HG03175 (cell line): Measurements from ENCODE around the gene SRPX2.

ENCODE experiments used
- ATAC-seq: cut with Tn5 transposase; IDR thresholded peaks from one replicate; pipeline ENCODE4 v1.9.1; 2021; ENCODE audit warnings: mild to moderate bottlenecking, moderate library complexity; ENCODE audit not compliant: unreplicated experiment

SRPX2 gene

DNA sequence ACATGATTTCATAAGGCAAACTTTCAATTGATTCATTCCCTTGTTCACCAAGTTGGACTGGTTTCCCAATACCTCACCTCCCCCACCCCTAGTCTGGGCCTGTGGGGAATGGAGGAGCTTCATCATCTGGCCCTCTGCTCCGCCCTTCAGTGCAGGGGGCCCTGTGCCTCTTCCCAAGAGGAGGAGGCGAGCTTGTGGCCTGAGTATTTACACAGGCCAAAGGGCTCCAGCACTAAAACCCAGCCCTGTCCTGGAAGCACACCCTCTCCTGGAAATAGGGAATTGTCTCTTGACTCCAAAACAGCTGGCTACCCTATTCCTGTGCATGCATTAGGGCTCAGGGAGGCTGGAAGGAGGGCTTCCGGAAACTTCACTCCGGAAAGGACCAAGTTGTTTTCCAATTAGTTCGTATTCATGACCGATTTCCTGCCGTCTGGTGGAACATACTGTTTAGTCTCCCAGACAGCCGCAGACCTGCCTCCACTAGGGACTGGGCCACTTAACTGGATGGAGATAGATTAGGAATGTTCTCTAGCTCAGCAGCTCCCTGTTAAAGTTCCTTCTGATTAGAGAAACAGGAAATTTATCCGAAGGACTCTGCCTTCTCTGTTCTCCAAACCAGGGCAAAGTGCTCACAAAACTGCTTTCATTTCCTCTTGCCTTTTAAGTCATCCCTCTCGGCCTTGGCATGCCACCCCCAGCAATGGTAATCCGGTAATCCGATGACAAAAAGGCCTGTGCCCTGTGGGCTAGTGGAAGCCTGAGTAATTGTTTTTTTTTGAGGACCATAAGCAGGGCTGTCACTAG lies 5.8 kb downstream of the SRPX2 start:
- ATAC-seq, result peak; percentile 43

GRCh38 chrX:100650841-100651240 lies 6.8 kb downstream of the SRPX2 start:
- ATAC-seq, result peak; percentile 58

- ATAC-seq, result no peak
These were observed 8.3 kb downstream of the SRPX2 start for GRCh38 chrX:100652266-100652665.

GRCh38 chrX:100654261-100654660 lies 10.3 kb downstream of the SRPX2 start:
- ATAC-seq, result no peak

DNA sequence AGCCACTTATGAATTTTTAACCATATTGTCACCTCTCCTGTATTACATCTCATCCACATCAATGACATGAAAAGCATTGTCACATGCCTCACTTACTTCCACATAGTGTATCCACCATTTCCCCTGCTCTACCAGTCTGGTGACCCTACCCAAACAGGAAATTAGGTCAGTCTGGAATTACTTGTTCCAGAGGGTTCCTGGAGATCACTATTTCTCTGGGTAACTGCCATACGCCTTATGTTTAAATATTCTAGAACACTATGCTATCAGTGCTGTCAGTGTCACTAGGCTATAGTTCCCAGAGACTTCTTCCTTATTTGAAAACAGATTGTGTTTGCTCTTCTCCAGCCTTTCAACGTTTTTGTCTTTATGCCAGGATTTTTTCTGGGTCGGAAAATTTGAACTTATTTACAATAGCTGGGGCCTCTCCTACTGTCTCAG lies 15.0 kb downstream of the SRPX2 start:
- ATAC-seq, result no peak

DNA sequence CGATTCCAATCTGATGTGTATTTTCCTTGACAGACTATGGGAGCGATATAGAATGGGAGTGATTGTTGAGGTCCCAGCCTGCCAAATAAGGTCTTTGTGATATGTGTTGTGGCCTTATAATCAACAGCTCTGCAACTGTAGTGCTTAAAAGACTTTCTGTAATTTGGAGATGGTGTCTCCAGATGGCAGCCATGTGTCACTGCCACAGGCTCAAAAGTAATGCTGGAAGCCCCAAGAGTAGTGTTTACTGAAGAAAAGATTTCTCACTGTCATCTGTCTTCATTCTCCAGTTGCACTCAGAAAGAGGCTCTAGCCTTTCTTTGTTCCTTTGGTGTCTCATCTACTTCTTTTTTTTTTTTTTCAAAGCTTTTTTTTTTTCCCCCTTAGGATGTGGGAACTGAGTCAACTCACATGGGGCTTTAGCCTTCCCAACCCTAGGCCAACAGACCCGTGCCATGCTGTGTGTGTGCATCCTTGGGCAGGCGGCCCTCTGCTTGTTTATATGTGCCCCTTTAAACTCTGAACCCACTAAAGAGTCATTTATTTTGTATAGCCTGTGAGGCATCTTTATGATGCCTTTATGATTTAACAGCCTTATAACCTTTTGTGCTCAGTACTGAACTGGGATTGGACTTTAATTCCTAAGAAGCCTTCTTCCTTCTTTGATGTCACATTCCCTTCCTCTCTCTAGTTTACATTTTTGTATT lies 15.6 kb downstream of the SRPX2 start:
- ATAC-seq, result no peak

- no peak for ATAC-seq
These were observed 18.2 kb downstream of the SRPX2 start for GRCh38 chrX:100662170-100662569.

DNA sequence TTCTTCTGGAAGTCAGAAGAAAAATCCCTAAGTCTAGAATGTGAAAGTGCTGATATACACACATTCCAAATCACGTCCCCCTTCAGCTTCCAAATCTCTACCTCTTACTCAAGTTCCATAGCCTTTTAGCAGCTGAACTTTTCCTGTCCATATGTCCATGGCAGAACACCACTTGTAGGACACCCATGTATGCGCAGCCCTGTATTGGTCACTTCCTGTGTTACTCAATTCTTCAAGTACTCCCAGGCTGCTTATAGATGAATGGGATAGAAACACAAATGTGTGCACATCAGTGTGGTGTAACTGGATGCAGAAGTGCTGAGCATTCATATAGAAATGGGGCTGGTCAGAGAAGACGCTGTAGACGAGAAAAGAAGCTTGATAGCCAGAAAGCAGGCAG lies 18.8 kb downstream of the SRPX2 start:
- no peak for ATAC-seq

DNA sequence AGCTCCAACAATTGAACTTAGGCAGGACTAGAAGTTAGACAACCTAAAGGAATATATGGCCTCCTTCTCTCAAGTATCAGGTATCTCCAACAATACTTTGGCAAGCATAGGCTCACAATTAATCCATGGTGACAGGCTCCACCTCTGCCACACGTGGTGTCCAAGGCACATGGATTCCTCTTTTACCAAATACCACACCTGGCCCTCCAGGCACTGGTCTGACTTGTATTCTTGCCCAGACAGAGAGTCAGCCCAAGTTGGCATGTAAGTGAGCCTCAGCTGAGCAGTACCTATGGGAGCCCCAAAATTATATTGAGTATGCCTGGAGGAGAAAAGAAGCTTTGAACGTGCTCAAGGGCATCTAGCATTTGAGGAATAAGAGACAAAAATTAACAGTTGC lies 19.6 kb downstream of the SRPX2 start:
- ATAC-seq, result no peak

- ATAC-seq, result no peak
These were observed 29.0 kb downstream of the SRPX2 start for GRCh38 chrX:100672966-100673365.

GRCh38 chrX:100673397-100673953 lies 29.5 kb downstream of the SRPX2 start:
- no peak for ATAC-seq

- ATAC-seq, result peak; percentile 82
These were observed 30.7 kb downstream of the SRPX2 start for GRCh38 chrX:100674705-100675104.

DNA sequence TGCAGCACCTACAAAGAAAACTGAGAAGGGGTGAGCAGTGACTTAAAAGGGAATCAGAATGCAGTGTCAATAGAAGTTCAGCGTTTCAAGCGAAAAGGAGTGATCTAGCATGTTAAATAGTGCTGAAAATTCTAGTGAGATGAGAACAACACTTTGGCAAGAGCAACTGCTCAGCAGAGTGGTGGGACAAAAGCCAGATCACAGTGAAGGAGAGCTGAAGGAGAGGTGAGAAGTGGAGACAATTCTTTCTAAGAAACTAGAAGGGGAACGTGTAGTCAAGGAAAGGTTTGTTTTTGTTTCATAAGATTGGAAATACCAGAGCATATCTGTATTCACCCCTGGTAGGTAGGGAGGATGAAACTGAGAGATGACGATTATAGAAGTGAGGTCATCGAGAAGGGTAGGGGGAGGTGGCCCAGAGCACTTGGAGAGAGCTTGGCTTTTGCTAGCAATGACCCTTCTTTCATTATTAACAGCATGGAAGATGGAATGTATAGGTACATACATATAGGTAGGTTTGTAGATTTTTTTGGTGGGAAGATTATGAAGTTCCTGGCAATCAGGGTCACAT lies 33.7 kb downstream of the SRPX2 start:
- no peak for ATAC-seq

GRCh38 chrX:100680756-100681155 lies 36.8 kb downstream of the SRPX2 start:
- no peak for ATAC-seq

DNA sequence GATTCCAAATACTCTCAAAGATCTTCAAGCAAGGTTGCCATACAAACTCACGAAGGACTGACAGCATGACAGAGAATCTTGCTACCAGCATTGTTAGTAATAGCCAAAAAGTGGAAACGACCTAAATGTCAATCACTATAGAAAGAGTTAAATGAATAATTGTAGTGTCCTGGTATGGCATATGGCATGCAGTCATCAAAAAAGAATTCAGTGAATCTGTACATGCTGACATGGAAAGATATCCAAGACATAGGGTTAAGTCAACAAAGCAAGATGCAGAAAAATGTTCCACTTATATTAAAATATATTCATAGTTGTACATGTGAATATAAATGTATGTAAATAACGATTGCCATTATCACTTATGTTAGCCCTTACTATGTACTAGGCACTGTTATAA lies 37.6 kb downstream of the SRPX2 start:
- no peak for ATAC-seq

DNA sequence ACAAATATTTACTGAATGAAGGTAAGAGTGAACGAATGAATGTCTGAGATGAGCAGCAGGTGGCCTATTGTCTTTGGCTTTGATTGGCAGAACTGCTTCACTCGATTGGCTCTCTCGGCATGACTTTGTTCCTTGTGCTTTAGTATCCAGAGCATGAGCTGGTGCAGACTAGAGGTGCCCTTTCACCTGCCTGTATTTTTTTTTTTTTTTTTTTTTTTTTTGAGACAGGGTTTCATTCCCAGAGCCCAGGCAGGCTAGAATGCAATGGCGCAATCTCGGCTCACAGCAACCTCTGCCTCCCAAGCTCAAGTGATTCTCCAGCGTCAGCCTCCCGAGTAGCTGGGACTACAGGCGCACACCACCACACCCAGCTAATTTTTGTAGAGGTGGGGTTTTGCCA lies 38.9 kb downstream of the SRPX2 start:
- no peak for ATAC-seq

- ATAC-seq, result peak; percentile 85
These were observed 41.4 kb downstream of the SRPX2 start for GRCh38 chrX:100685284-100685996.

- ATAC-seq, result peak; percentile 8
These were observed 42.0 kb downstream of the SRPX2 start for GRCh38 chrX:100685997-100686305.

DNA sequence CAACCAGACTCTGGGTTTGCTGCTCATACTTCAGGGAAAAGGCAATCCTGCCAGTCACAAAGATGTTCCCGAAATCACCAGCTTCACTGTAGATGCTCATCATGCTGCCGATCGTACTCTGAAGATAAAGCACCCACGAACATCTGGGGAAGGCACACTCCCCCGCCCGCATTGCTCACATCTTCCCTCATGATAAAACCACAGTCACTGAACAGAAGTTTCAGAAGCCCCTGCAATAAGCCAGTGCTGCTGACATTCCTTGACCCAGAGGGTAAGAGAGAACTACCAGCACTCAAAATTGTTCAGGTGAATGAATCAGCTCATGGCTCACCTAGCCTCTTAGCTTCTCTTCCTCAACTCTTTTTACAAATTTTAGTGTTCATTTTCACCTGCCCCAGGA lies 43.1 kb downstream of the SRPX2 start:
- ATAC-seq, result peak; percentile 44

GRCh38 chrX:100687546-100687945 lies 43.5 kb downstream of the SRPX2 start:
- peak; percentile 71 for ATAC-seq

DNA sequence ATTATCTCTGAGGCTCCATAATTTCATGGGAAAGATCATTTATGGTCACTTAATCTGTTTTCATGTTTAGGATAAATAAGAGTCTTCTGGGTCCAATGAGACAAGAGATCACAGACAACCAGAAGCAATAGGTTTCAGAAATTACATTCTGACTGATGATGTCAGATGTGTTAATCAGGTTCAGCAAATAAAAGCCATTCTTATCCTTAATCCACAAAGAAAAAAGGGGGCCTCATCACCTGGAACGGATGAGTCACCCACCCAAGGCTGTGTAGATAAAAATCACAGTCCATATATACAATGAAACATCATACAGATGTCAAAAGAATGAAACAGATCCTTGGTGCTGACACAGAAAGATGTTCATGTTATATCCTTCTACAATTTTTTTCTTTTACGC lies 51.3 kb downstream of the SRPX2 start:
- ATAC-seq, result no peak
